Measurements from ENCODE around the gene FRMD3. TPM values are rescaled to one million over a fixed set of nuclear protein-coding genes. Genes with fewer than 3 reads are reported as not detected.

FRMD3 gene
- total and polyA plus RNA-seq, 4 donors = 0.16 to 0.75 (median 0.48) TPM

DNA sequence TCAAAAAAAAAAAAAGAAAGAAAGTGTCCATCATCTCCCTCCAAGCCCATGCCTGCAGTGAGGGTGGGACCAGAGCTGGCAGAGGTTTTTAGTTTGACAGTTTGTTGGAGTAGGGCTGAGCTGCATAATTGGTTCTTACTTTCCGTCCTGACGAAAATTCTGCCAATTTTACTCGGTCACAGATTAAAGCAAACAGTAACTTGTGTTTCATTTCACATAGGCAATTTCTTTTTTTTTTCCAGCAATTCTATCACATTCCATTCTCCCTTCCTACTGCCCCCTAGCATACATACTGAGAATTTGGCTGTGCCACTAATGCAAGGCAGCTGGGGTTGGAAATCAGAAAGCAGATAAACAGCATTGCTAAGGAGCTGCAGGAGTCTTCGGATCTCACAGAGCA lies 132.4 kb downstream of the FRMD3 start:
- Histone ChIP-seq H3K27me3 (ENCODE audit: control insufficient read depth in 4 of 4, insufficient read depth in 4 of 4, low read length in 3 of 4) (no peaks in the 10 kb centered on the region), H3K4me3 (ENCODE audit: low read depth in 1 of 3, low read length in 3 of 3) (no peak overlapping the region), H3K9me3 (ENCODE audit: control insufficient read depth in 4 of 4, low read length in 3 of 4) (peaks cover 0 to 3% (median 0%) of the 10 kb centered on the region in 4 donors), H3K36me3 (ENCODE audit: control insufficient read depth in 4 of 4, insufficient read depth in 3 of 4, low read depth in 1 of 4, low read length in 3 of 4) (no peaks in the 10 kb centered on the region), H3K9ac (ENCODE audit: low read depth in 1 of 2, low read length in 2 of 2) (no peak overlapping the region), H3K4me1 (ENCODE audit: control insufficient read depth in 4 of 4, insufficient read depth in 4 of 4, low read length in 3 of 4) (no peaks in the 10 kb centered on the region), H3K27ac (ENCODE audit: low read depth in 1 of 2, low read length in 2 of 2) (no peak overlapping the region)
- DNase-seq (ENCODE audit: low spot score) = no peak
- no peak for TF ChIP-seq RXRA (IDR thresholded peaks at IDR 0.05)
- WGBS = 84% methylated on average over 4 of the region's 4 CpGs

DNA sequence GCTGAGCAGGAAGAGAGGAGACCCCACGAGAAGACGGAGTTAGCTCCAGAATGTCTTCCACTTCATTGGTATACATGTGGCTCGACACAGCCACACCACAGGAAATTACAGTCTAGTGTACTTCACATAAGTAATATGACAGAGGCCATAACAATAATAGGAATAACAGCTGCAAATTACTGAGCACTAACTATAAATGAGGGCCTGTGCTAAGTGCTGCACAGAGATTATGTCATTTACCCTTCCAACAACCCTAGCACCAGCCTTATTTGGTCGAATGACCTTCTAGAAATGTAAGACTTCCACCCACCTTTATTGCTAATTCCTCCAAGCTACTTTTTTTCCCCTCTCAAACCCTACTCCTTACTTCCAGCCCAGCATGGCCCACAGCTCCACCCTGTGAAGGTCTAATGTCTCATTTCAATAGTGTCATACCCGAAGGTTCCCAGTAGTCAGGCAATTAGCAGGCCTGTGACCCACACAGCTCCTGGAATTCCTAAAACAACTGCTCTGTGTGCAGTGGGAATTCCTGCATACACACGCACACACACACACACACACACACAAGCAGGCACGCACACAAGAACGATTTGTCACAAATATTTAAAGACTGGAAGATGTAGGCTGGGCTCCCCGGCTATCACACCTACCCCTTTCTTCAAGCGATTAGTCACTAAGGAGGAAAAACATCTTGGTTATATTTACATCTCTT lies 134.5 kb downstream of the FRMD3 start:
- Histone ChIP-seq H3K27me3 (ENCODE audit: control insufficient read depth in 4 of 4, insufficient read depth in 4 of 4, low read length in 3 of 4) (no peaks in the 10 kb centered on the region), H3K27ac (ENCODE audit: low read depth in 1 of 2, low read length in 2 of 2) (no peak overlapping the region), H3K4me1 (ENCODE audit: control insufficient read depth in 4 of 4, insufficient read depth in 4 of 4, low read length in 3 of 4) (no peaks in the 10 kb centered on the region), H3K4me3 (ENCODE audit: low read depth in 1 of 3, low read length in 3 of 3) (no peak overlapping the region), H3K9ac (ENCODE audit: low read depth in 1 of 2, low read length in 2 of 2) (no peak overlapping the region), H3K9me3 (ENCODE audit: control insufficient read depth in 4 of 4, low read length in 3 of 4) (peaks cover 0 to 3% (median 0%) of the 10 kb centered on the region in 4 donors), H3K36me3 (ENCODE audit: control insufficient read depth in 4 of 4, insufficient read depth in 3 of 4, low read depth in 1 of 4, low read length in 3 of 4) (no peaks in the 10 kb centered on the region)
- DNase-seq (ENCODE audit: low spot score) = no peak
- TF ChIP-seq SP1 (IDR thresholded peaks at IDR 0.05) (no peak), HNF4A (conservative IDR thresholded peaks at IDR 0.05) (no peak), EGR1 (IDR thresholded peaks at IDR 0.05; ENCODE audit: low read depth in 2 of 2) (no peak), JUND (IDR thresholded peaks at IDR 0.05) (no peak)
- TF ChIP-seq, protein P1, sequence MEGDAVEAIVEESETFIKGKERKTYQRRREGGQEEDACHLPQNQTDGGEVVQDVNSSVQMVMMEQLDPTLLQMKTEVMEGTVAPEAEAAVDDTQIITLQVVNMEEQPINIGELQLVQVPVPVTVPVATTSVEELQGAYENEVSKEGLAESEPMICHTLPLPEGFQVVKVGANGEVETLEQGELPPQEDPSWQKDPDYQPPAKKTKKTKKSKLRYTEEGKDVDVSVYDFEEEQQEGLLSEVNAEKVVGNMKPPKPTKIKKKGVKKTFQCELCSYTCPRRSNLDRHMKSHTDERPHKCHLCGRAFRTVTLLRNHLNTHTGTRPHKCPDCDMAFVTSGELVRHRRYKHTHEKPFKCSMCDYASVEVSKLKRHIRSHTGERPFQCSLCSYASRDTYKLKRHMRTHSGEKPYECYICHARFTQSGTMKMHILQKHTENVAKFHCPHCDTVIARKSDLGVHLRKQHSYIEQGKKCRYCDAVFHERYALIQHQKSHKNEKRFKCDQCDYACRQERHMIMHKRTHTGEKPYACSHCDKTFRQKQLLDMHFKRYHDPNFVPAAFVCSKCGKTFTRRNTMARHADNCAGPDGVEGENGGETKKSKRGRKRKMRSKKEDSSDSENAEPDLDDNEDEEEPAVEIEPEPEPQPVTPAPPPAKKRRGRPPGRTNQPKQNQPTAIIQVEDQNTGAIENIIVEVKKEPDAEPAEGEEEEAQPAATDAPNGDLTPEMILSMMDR (IDR thresholded peaks at IDR 0.05; ENCODE audit: low read depth, low read length, missing input control) = no peak
- TF ChIP-seq, protein P2, sequence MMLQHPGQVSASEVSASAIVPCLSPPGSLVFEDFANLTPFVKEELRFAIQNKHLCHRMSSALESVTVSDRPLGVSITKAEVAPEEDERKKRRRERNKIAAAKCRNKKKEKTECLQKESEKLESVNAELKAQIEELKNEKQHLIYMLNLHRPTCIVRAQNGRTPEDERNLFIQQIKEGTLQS (IDR thresholded peaks at IDR 0.05) = no peak
- 81% methylated on average over 10 of the region's 10 CpGs for WGBS

DNA sequence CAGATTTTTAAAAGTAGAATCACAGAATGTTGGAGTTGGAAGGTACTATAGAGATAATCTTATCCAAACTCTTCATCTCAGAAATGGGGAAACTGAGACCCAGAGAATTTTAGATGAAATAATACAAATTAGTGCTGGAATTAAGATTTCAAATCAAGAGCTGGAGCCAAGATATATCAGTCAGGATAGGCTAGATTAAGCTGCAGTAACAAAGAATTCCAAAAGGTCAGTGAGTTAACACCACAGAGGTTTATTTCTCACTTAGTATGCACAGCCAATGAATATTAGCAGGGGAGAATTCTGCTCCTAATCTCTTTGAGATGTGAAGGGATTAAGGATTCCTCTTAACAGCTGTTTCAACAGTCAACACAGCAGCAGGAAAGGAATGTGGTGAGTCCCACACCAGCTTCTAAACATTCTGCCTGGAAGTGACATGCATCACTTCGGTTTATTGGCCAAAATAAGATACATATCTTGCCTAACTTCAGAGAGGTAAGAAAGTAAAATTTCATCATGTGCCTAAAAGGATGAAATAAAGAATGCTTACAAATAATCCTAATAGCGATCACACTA lies 136.8 kb downstream of the FRMD3 start:
- Histone ChIP-seq H3K4me3 (ENCODE audit: low read depth in 1 of 3, low read length in 3 of 3) (no peak overlapping the region), H3K4me1 (ENCODE audit: control insufficient read depth in 4 of 4, insufficient read depth in 4 of 4, low read length in 3 of 4) (no peaks in the 10 kb centered on the region), H3K27ac (ENCODE audit: low read depth in 1 of 2, low read length in 2 of 2) (no peak overlapping the region), H3K9me3 (ENCODE audit: control insufficient read depth in 4 of 4, low read length in 3 of 4) (no peaks in the 10 kb centered on the region), H3K9ac (ENCODE audit: low read depth in 1 of 2, low read length in 2 of 2) (no peak overlapping the region), H3K36me3 (ENCODE audit: control insufficient read depth in 4 of 4, insufficient read depth in 3 of 4, low read depth in 1 of 4, low read length in 3 of 4) (no peaks in the 10 kb centered on the region), H3K27me3 (ENCODE audit: control insufficient read depth in 4 of 4, insufficient read depth in 4 of 4, low read length in 3 of 4) (no peaks in the 10 kb centered on the region)
- DNase-seq (ENCODE audit: low spot score) = no peak
- WGBS = 90% methylated on average over 2 of the region's 2 CpGs
- TF ChIP-seq JUND (IDR thresholded peaks at IDR 0.05) (no peak), HNF4A (conservative IDR thresholded peaks at IDR 0.05) (no peak), NR2F2 (IDR thresholded peaks at IDR 0.05) (no peak), RAD21 (IDR thresholded peaks at IDR 0.05) (no peak), YY1 (IDR thresholded peaks at IDR 0.05) (no peak), HNF4G (IDR thresholded peaks at IDR 0.05) (no peak), FOXA1 (IDR thresholded peaks at IDR 0.05) (no peak), TAF1 (conservative IDR thresholded peaks at IDR 0.05) (no peak)
- TF ChIP-seq, protein P3, sequence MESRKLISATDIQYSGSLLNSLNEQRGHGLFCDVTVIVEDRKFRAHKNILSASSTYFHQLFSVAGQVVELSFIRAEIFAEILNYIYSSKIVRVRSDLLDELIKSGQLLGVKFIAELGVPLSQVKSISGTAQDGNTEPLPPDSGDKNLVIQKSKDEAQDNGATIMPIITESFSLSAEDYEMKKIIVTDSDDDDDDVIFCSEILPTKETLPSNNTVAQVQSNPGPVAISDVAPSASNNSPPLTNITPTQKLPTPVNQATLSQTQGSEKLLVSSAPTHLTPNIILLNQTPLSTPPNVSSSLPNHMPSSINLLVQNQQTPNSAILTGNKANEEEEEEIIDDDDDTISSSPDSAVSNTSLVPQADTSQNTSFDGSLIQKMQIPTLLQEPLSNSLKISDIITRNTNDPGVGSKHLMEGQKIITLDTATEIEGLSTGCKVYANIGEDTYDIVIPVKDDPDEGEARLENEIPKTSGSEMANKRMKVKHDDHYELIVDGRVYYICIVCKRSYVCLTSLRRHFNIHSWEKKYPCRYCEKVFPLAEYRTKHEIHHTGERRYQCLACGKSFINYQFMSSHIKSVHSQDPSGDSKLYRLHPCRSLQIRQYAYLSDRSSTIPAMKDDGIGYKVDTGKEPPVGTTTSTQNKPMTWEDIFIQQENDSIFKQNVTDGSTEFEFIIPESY (IDR thresholded peaks at IDR 0.05) = no peak
- TF ChIP-seq, protein P4, sequence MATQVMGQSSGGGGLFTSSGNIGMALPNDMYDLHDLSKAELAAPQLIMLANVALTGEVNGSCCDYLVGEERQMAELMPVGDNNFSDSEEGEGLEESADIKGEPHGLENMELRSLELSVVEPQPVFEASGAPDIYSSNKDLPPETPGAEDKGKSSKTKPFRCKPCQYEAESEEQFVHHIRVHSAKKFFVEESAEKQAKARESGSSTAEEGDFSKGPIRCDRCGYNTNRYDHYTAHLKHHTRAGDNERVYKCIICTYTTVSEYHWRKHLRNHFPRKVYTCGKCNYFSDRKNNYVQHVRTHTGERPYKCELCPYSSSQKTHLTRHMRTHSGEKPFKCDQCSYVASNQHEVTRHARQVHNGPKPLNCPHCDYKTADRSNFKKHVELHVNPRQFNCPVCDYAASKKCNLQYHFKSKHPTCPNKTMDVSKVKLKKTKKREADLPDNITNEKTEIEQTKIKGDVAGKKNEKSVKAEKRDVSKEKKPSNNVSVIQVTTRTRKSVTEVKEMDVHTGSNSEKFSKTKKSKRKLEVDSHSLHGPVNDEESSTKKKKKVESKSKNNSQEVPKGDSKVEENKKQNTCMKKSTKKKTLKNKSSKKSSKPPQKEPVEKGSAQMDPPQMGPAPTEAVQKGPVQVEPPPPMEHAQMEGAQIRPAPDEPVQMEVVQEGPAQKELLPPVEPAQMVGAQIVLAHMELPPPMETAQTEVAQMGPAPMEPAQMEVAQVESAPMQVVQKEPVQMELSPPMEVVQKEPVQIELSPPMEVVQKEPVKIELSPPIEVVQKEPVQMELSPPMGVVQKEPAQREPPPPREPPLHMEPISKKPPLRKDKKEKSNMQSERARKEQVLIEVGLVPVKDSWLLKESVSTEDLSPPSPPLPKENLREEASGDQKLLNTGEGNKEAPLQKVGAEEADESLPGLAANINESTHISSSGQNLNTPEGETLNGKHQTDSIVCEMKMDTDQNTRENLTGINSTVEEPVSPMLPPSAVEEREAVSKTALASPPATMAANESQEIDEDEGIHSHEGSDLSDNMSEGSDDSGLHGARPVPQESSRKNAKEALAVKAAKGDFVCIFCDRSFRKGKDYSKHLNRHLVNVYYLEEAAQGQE (IDR thresholded peaks at IDR 0.05) = no peak
- TF ChIP-seq, protein P1 (IDR thresholded peaks at IDR 0.05; ENCODE audit: low read depth, low read length, missing input control) = no peak
- TF ChIP-seq, protein P5, sequence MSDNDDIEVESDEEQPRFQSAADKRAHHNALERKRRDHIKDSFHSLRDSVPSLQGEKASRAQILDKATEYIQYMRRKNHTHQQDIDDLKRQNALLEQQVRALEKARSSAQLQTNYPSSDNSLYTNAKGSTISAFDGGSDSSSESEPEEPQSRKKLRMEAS (IDR thresholded peaks at IDR 0.05) = no peak
- TF ChIP-seq, protein P2 (IDR thresholded peaks at IDR 0.05) = no peak
